ENCODE measurements around the gene NOTCH1. TPM values are rescaled to one million over a fixed set of nuclear protein-coding genes. Genes with fewer than 3 reads are reported as not detected.
"Not testable (repeated sequence)": the region's sequence is repeated elsewhere in the genome, so short reads cannot be mapped to it uniquely, and the experiment has no call there.

The NOTCH1 gene
- total and polyA plus RNA-seq, 8 donors, result 9.3 to 39.8 (median 22.5) TPM

- 54 to 59% methylated on average over 23 of the region's 23 CpGs for WGBS, 2 donors
- ATAC-seq (no peak), DNase-seq (peak in 2 of 6 donors; percentile 40 to 67), FAIRE-seq (no peak)
- Histone ChIP-seq H3K27ac (no peak overlapping the region), H3K4me1 (peaks cover 0 to 6% (median 0%) of the 10 kb centered on the region in 3 donors), H3K36me3 (no peaks in the 10 kb centered on the region), H3K9me3 (no peaks in the 10 kb centered on the region), H3K4me3 (no peak overlapping the region), H3K27me3 (no peaks in the 10 kb centered on the region)
- TF ChIP-seq, protein P1, sequence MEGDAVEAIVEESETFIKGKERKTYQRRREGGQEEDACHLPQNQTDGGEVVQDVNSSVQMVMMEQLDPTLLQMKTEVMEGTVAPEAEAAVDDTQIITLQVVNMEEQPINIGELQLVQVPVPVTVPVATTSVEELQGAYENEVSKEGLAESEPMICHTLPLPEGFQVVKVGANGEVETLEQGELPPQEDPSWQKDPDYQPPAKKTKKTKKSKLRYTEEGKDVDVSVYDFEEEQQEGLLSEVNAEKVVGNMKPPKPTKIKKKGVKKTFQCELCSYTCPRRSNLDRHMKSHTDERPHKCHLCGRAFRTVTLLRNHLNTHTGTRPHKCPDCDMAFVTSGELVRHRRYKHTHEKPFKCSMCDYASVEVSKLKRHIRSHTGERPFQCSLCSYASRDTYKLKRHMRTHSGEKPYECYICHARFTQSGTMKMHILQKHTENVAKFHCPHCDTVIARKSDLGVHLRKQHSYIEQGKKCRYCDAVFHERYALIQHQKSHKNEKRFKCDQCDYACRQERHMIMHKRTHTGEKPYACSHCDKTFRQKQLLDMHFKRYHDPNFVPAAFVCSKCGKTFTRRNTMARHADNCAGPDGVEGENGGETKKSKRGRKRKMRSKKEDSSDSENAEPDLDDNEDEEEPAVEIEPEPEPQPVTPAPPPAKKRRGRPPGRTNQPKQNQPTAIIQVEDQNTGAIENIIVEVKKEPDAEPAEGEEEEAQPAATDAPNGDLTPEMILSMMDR (IDR thresholded peaks at IDR 0.05), result no peak
- intact Hi-C loops (cut with DNase I), result no loop called here
Measured at GRCh38 chr9:136584401-136584932, 38.6 kb upstream of the NOTCH1 start.

DNA sequence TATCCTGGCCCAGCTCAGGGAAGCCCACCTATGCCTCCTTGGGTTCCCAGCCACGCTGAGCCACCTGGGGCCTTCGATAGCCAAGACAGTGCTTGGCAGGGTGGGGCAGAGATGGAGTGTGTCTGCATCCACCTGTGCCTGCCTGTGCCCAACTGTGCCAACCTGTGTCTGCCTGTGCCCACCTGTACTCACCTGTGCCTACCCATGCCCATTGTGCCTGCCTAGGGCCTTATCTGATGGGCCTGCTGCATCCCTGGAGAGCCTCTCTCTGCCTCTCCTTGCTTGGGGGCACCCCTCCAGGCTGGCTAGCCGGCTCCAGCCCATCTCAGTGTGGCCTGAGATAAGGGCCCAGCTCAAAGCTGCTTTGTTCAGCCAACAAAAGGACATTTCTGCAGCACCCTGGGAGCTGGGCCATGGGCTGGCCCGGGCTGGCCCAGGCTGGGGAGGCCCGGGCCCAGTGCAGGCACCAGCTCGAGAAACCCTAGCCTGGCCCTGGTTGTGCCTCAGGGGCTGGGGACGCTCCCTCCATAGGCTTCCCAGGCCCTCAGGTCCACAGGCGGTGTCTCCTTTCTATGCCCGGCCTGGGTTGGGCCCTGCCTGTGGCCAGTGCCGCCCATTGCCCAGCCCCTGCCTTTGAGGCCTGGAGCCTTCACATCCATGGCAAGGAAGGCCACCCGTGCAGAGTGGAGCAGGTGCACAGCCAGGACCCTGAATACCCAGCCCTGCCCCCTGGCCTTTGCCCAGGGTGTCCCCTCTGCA lies 37.3 kb upstream of the NOTCH1 start:
- no peaks in the 10 kb centered on the region for H3K9me3 ChIP-seq
- H3K27me3 ChIP-seq, result no peaks in the 10 kb centered on the region
- H3K4me1 ChIP-seq, result peaks cover 0 to 6% (median 0%) of the 10 kb centered on the region in 3 donors
- no peak for ATAC-seq
- intact Hi-C loops (cut with DNase I), result no loop called here
- WGBS, 2 donors, result 81 to 89% methylated on average over 11 of the region's 11 CpGs
- H3K4me3 ChIP-seq, result no peak overlapping the region
- H3K36me3 ChIP-seq, result no peaks in the 10 kb centered on the region
- DNase-seq, result peak in 2 of 6 donors; percentile 36 to 78
- FAIRE-seq, result no peak
- TF ChIP-seq, protein P1 (IDR thresholded peaks at IDR 0.05), result no peak
- no peak overlapping the region for H3K27ac ChIP-seq

GRCh38 chr9:136581614-136582447 lies 36.0 kb upstream of the NOTCH1 start:
- Histone ChIP-seq H3K27ac (no peak overlapping the region), H3K4me3 (no peak overlapping the region), H3K9me3 (no peaks in the 10 kb centered on the region), H3K27me3 (no peaks in the 10 kb centered on the region), H3K36me3 (no peaks in the 10 kb centered on the region), H3K4me1 (no peaks in the 10 kb centered on the region)
- intact Hi-C loops (cut with DNase I), result no loop called here
- ATAC-seq (no peak), DNase-seq (peak in 1 of 6 donors; percentile 3), FAIRE-seq (no peak)
- 89 to 93% methylated on average over 12 of the region's 12 CpGs for WGBS, 2 donors
- TF ChIP-seq, protein P1 (IDR thresholded peaks at IDR 0.05), result no peak

GRCh38 chr9:136579650-136580219 lies 33.9 kb upstream of the NOTCH1 start:
- H3K27me3 ChIP-seq; H3K4me1 ChIP-seq; H3K4me3 ChIP-seq; DNase-seq; ATAC-seq; H3K36me3 ChIP-seq; intact Hi-C loops (cut with DNase I); H3K9me3 ChIP-seq; H3K27ac ChIP-seq; FAIRE-seq: not testable (repeated sequence)
- 78 to 91% methylated on average over 7 to 8 of the region's 9 CpGs for WGBS, 2 donors
